Activated CD4-positive, alpha-beta T cell treated with anti-CD3 and anti-CD28 coated beads, Interleukin-2, amount 10 ng/mL, durations not matched to agents 7 days and 5 days (primary cell): ENCODE data around the gene F2R. TPM values are rescaled to one million over a fixed set of nuclear protein-coding genes. Genes with fewer than 3 reads are reported as not detected.
"Not testable (repeated sequence)": the region's sequence is repeated elsewhere in the genome, so short reads cannot be mapped to it uniquely, and the experiment has no call there.

ENCODE experiments used
- CTCF ChIA-PET: fragments of 350-600 bp; sonication (Branson Sonifier 250); formaldehyde crosslinking; loops from one replicate; lab custom pipeline; 2021; ENCODE audit warnings: antibody characterized with exemption; lab: Charles Lee
- POLR2A ChIA-PET: fragments of 350-600 bp; sonication (Branson Sonifier 250); formaldehyde crosslinking; loops from one replicate; lab custom pipeline; 2021; ENCODE audit warnings: antibody characterized with exemption; lab: Charles Lee
- DNase-seq: peaks from one replicate; pipeline ENCODE4 v3.0.0-alpha.2; 2020
- H3K27ac Mint-ChIP-seq: one replicate; pipeline ENCODE4 v1.8.0; 2021; ENCODE audit warnings: mild to moderate bottlenecking, moderate library complexity, mixed read lengths
- H3K27me3 Mint-ChIP-seq: one replicate; pipeline ENCODE4 v1.8.0; 2021; ENCODE audit warnings: mixed read lengths
- H3K36me3 Mint-ChIP-seq: one replicate; pipeline ENCODE4 v1.8.0; 2021; ENCODE audit warnings: low read depth, mixed read lengths
- H3K4me1 Mint-ChIP-seq: one replicate; pipeline ENCODE4 v1.8.0; 2021; ENCODE audit warnings: mixed read lengths
- H3K4me3 Mint-ChIP-seq: one replicate; pipeline ENCODE4 v1.8.0; 2021; ENCODE audit warnings: mild to moderate bottlenecking, moderate library complexity, mixed read lengths
- H3K9me3 Mint-ChIP-seq: one replicate; pipeline ENCODE4 v1.8.0; 2021; ENCODE audit warnings: mixed read lengths
- total RNA-seq, 2 experiments: library from RNA; stranded (reverse); gene quantifications; one replicate each; pipeline ENCODE4 v1.2.3, GENCODE V29; 2021

The F2R gene
- total RNA-seq: 1 to 10 TPM; 5.9 to 7.3 TPM

- H3K27ac Mint-ChIP-seq: peak within 1 kb of the TSS; percentile 84
- H3K4me3 Mint-ChIP-seq: peak within 1 kb of the TSS; percentile 79
- H3K27me3 Mint-ChIP-seq: peaks cover 35% of the 10 kb centered on the region
- peaks cover under 1% of the 10 kb centered on the region for H3K36me3 Mint-ChIP-seq
- H3K4me1 Mint-ChIP-seq: peaks cover 42% of the 10 kb centered on the region
- peak; percentile 54 for DNase-seq
- H3K9me3 Mint-ChIP-seq: no peaks in the 10 kb centered on the region
- ChIA-PET POLR2A (no interaction called here), CTCF (interaction anchor here (1.2 to 2.4 kb wide), 3 partner anchors 17 to 58 kb away, joined by 4 to 15 read pairs (median 4); no protein-coding TSS in a partner anchor)
Observed at GRCh38 chr5:76715736-76716455, at the start of gene F2R. Gene F2R (plus strand): TSS chr5:76716126. CDS start chr5:76716308, 182 bp downstream.

GRCh38 chr5:76667495-76667894, 48.4 kb upstream of the F2R start:
- no peak for DNase-seq
- POLR2A ChIA-PET: no interaction called here
- H3K4me1 Mint-ChIP-seq: no peaks in the 10 kb centered on the region
- no peaks in the 10 kb centered on the region for H3K9me3 Mint-ChIP-seq
- no peaks in the 10 kb centered on the region for H3K27me3 Mint-ChIP-seq
- CTCF ChIA-PET: interaction anchor here (0.7 to 3.4 kb wide), 4 partner anchors 8 to 123 kb away, joined by 3 to 13 read pairs (median 4); no protein-coding TSS in a partner anchor
- H3K4me3 Mint-ChIP-seq: no peak overlapping the region
- H3K36me3 Mint-ChIP-seq: peaks cover 76% of the 10 kb centered on the region
- H3K27ac Mint-ChIP-seq: no peak overlapping the region

- no peak overlapping the region for H3K27ac Mint-ChIP-seq
- ChIA-PET POLR2A (interaction anchor here (0.6 kb wide), 1 partner anchor 21 kb away, joined by 3 read pairs; no protein-coding TSS in a partner anchor), CTCF (interaction anchor here (0.6 to 3.4 kb wide), 3 partner anchors 9 to 1484 kb away, joined by 3 to 13 read pairs (median 3); no protein-coding TSS in a partner anchor)
- no peaks in the 10 kb centered on the region for H3K9me3 Mint-ChIP-seq
- DNase-seq: no peak
- no peaks in the 10 kb centered on the region for H3K4me1 Mint-ChIP-seq
- H3K27me3 Mint-ChIP-seq: no peaks in the 10 kb centered on the region
- H3K4me3 Mint-ChIP-seq: no peak overlapping the region
- peaks cover 73% of the 10 kb centered on the region for H3K36me3 Mint-ChIP-seq
Observed at GRCh38 chr5:76669245-76669644, 46.7 kb upstream of the F2R start.

- ChIA-PET POLR2A (no interaction called here), CTCF (interaction anchor here (0.5 to 1.0 kb wide), 4 partner anchors 10 to 179 kb away, joined by 3 to 4 read pairs (median 3); no protein-coding TSS in a partner anchor)
- no peaks in the 10 kb centered on the region for H3K9me3 Mint-ChIP-seq
- no peak for DNase-seq
- H3K36me3 Mint-ChIP-seq: peaks cover 72% of the 10 kb centered on the region
- no peaks in the 10 kb centered on the region for H3K4me1 Mint-ChIP-seq
- H3K27ac Mint-ChIP-seq: no peak overlapping the region
- H3K4me3 Mint-ChIP-seq: no peak overlapping the region
- H3K27me3 Mint-ChIP-seq: no peaks in the 10 kb centered on the region
Observed at GRCh38 chr5:76670508-76670907, 45.4 kb upstream of the F2R start.

GRCh38 chr5:76672242-76672641, 43.7 kb upstream of the F2R start:
- Mint-ChIP-seq H3K4me3 (no peak overlapping the region), H3K27ac (no peak overlapping the region), H3K4me1 (no peaks in the 10 kb centered on the region), H3K9me3 (no peaks in the 10 kb centered on the region), H3K27me3 (no peaks in the 10 kb centered on the region), H3K36me3 (peaks cover 75% of the 10 kb centered on the region)
- CTCF ChIA-PET: no interaction called here
- POLR2A ChIA-PET: no interaction called here
- no peak for DNase-seq

- no peaks in the 10 kb centered on the region for H3K27me3 Mint-ChIP-seq
- DNase-seq: no peak
- no peaks in the 10 kb centered on the region for H3K9me3 Mint-ChIP-seq
- H3K4me3 Mint-ChIP-seq: no peak overlapping the region
- no peaks in the 10 kb centered on the region for H3K4me1 Mint-ChIP-seq
- peak overlapping the region; percentile 19 for H3K27ac Mint-ChIP-seq
- CTCF ChIA-PET: no interaction called here
- POLR2A ChIA-PET: interaction anchor here (0.6 kb wide), 1 partner anchor 87 kb away, joined by 4 read pairs; no protein-coding TSS in a partner anchor
- H3K36me3 Mint-ChIP-seq: peaks cover 74% of the 10 kb centered on the region
Observed at GRCh38 chr5:76673125-76673524, 42.8 kb upstream of the F2R start.

- no peaks in the 10 kb centered on the region for H3K27me3 Mint-ChIP-seq
- CTCF ChIA-PET: interaction anchor here (0.6 kb wide), 1 partner anchor 219 kb away, joined by 4 read pairs; no protein-coding TSS in a partner anchor
- H3K4me1 Mint-ChIP-seq: no peaks in the 10 kb centered on the region
- POLR2A ChIA-PET: no interaction called here
- no peaks in the 10 kb centered on the region for H3K9me3 Mint-ChIP-seq
- no peak overlapping the region for H3K4me3 Mint-ChIP-seq
- peaks cover 76% of the 10 kb centered on the region for H3K36me3 Mint-ChIP-seq
- no peak for DNase-seq
- H3K27ac Mint-ChIP-seq: peak overlapping the region; percentile 9
Observed at GRCh38 chr5:76674330-76675066, 41.4 kb upstream of the F2R start.

GRCh38 chr5:76675364-76675763, 40.6 kb upstream of the F2R start:
- CTCF ChIA-PET: interaction anchor here (1.0 kb wide), 1 partner anchor 8 kb away, joined by 4 read pairs; no protein-coding TSS in a partner anchor
- no peaks in the 10 kb centered on the region for H3K27me3 Mint-ChIP-seq
- POLR2A ChIA-PET: no interaction called here
- DNase-seq: no peak
- no peak overlapping the region for H3K27ac Mint-ChIP-seq
- H3K4me1 Mint-ChIP-seq: peaks cover 4% of the 10 kb centered on the region
- no peaks in the 10 kb centered on the region for H3K9me3 Mint-ChIP-seq
- no peak overlapping the region for H3K4me3 Mint-ChIP-seq
- peaks cover 76% of the 10 kb centered on the region for H3K36me3 Mint-ChIP-seq

GRCh38 chr5:76677849-76678472, 38.0 kb upstream of the F2R start:
- Mint-ChIP-seq H3K27me3 (no peaks in the 10 kb centered on the region), H3K27ac (no peak overlapping the region), H3K9me3 (no peaks in the 10 kb centered on the region), H3K4me3 (no peak overlapping the region), H3K36me3 (peaks cover 68% of the 10 kb centered on the region), H3K4me1 (peaks cover 5% of the 10 kb centered on the region)
- no peak for DNase-seq
- CTCF ChIA-PET: interaction anchor here (0.6 to 3.9 kb wide), 3 partner anchors 10 to 347 kb away, joined by 3 to 13 read pairs (median 3); no protein-coding TSS in a partner anchor
- POLR2A ChIA-PET: no interaction called here

- peaks cover 71% of the 10 kb centered on the region for H3K36me3 Mint-ChIP-seq
- peaks cover 5% of the 10 kb centered on the region for H3K4me1 Mint-ChIP-seq
- no peak overlapping the region for H3K27ac Mint-ChIP-seq
- no peak overlapping the region for H3K4me3 Mint-ChIP-seq
- CTCF ChIA-PET: interaction anchor here (1.3 to 3.9 kb wide), 2 partner anchors 11 to 95 kb away, joined by 3 to 13 read pairs; no protein-coding TSS in a partner anchor
- no peak for DNase-seq
- H3K9me3 Mint-ChIP-seq: no peaks in the 10 kb centered on the region
- H3K27me3 Mint-ChIP-seq: no peaks in the 10 kb centered on the region
- POLR2A ChIA-PET: no interaction called here
Observed at GRCh38 chr5:76679231-76679630, 36.7 kb upstream of the F2R start.

GRCh38 chr5:76680826-76681225, 35.1 kb upstream of the F2R start:
- DNase-seq, H3K4me3 Mint-ChIP-seq, POLR2A ChIA-PET, H3K9me3 Mint-ChIP-seq, H3K4me1 Mint-ChIP-seq, H3K27ac Mint-ChIP-seq, H3K27me3 Mint-ChIP-seq: not testable (repeated sequence)
- CTCF ChIA-PET: interaction anchor here (0.6 to 0.7 kb wide), 2 partner anchors 11 to 514 kb away, joined by 3 to 5 read pairs; no protein-coding TSS in a partner anchor
- peaks cover 72% of the 10 kb centered on the region for H3K36me3 Mint-ChIP-seq

GRCh38 chr5:76681287-76681686, 34.6 kb upstream of the F2R start:
- no peak for DNase-seq
- Mint-ChIP-seq H3K4me3 (no peak overlapping the region), H3K27me3 (no peaks in the 10 kb centered on the region), H3K36me3 (peaks cover 72% of the 10 kb centered on the region), H3K27ac (no peak overlapping the region), H3K4me1 (peaks cover 7% of the 10 kb centered on the region), H3K9me3 (no peaks in the 10 kb centered on the region)
- CTCF ChIA-PET: interaction anchor here (0.6 kb wide), 1 partner anchor 11 kb away, joined by 3 read pairs; no protein-coding TSS in a partner anchor
- POLR2A ChIA-PET: no interaction called here
